Activated naive CD8-positive, alpha-beta T cell treated with anti-CD3 and anti-CD28 coated beads for 36 hours (primary cell): ENCODE data around the gene MUS81. TPM values are rescaled to one million over a fixed set of nuclear protein-coding genes. Genes with fewer than 3 reads are reported as not detected.

ENCODE experiments used
- total RNA-seq, 2 experiments: library from RNA; stranded (reverse); gene quantifications; one replicate each; pipeline ENCODE4 v1.2.3, GENCODE V29; 2021

Gene MUS81
- total RNA-seq, 2 experiments from 2014 or later: 64.0 to 67.4 TPM

Other genes with a start within 250 kb of the MUS81 start
- gene MAP3K11, start 246.2 kb upstream of the MUS81 start, total RNA-seq: 10 to 100 TPM; 51.2 to 54.8 TPM
- 10 to 100 TPM; 40.9 to 42.6 TPM for gene PCNX3, start 244.7 kb upstream of the MUS81 start, total RNA-seq
- gene SIPA1, start 222.3 kb upstream of the MUS81 start, total RNA-seq: 100 to 1,000 TPM; 123 to 127 TPM
- 10 to 100 TPM; 69.6 to 71.6 TPM for gene RELA, start 197.5 kb upstream of the MUS81 start, total RNA-seq
- 10 to 100 TPM; 65.0 to 65.4 TPM for gene KAT5, start 148.2 kb upstream of the MUS81 start, total RNA-seq
- gene RNASEH2C, start 139.6 kb upstream of the MUS81 start, total RNA-seq: 100 to 1,000 TPM; 104 to 108 TPM
- gene AP5B1, start 79.5 kb upstream of the MUS81 start, total RNA-seq: 10 to 100 TPM; 20.4 to 20.6 TPM
- gene OVOL1, start 73.4 kb upstream of the MUS81 start, total RNA-seq: under 1 TPM; 0.42 to 0.45 TPM
- gene SNX32, start 26.5 kb upstream of the MUS81 start, total RNA-seq: 1 to 10 TPM; 2.4 to 3.3 TPM
- gene CFL1, start 2.3 kb upstream of the MUS81 start, total RNA-seq: 1,000 to 10,000 TPM; 1,050 to 1,075 TPM
- 1 to 10 TPM; 8.5 to 8.9 TPM for gene EFEMP2, start 12.4 kb downstream of the MUS81 start, total RNA-seq
- gene CTSW, start 19.4 kb downstream of the MUS81 start, total RNA-seq: 10 to 100 TPM; 39.3 to 41.5 TPM
- gene FIBP, start 28.0 kb downstream of the MUS81 start, total RNA-seq: 100 to 1,000 TPM; 113 to 114 TPM
- 10 to 100 TPM; 78.5 to 81.3 TPM for gene CCDC85B, start 30.2 kb downstream of the MUS81 start, total RNA-seq
- 10 to 100 TPM; 15.8 to 16.0 TPM for gene FOSL1, start 40.0 kb downstream of the MUS81 start, total RNA-seq
- gene C11orf68, start 58.6 kb downstream of the MUS81 start, total RNA-seq: 10 to 100 TPM; 16.8 to 16.9 TPM
- 100 to 1,000 TPM; 108 to 109 TPM for gene DRAP1, start 59.0 kb downstream of the MUS81 start, total RNA-seq
- not detected for gene TSGA10IP, start 85.0 kb downstream of the MUS81 start, total RNA-seq
- 10 to 100 TPM; 59.6 to 62.6 TPM for gene SART1, start 101.3 kb downstream of the MUS81 start, total RNA-seq
- gene EIF1AD, start 141.7 kb downstream of the MUS81 start, total RNA-seq: 10 to 100 TPM; 56.8 to 63.7 TPM
- 100 to 1,000 TPM; 253 to 277 TPM for gene BANF1, start 142.1 kb downstream of the MUS81 start, total RNA-seq
- gene CST6, start 151.6 kb downstream of the MUS81 start, total RNA-seq: not detected
- gene CATSPER1, start 166.0 kb downstream of the MUS81 start, total RNA-seq: not detected
- under 1 TPM; 0.70 to 0.95 TPM for gene GAL3ST3, start 188.7 kb downstream of the MUS81 start, total RNA-seq
- 100 to 1,000 TPM; 268 TPM for gene SF3B2, start 191.9 kb downstream of the MUS81 start, total RNA-seq
- 10 to 100 TPM; 58.4 to 61.4 TPM for gene PACS1, start 209.8 kb downstream of the MUS81 start, total RNA-seq